ENCODE results near the gene GIPC3. TPM values are rescaled to one million over a fixed set of nuclear protein-coding genes. Genes with fewer than 3 reads are reported as not detected.
A peak's percentile ranks its signal among the peaks of the same experiment; 100 is the strongest.

Gene GIPC3
- total RNA-seq, 1 donor from 2014 or later: 1.2 TPM

GRCh38 chr19:3606174-3606689 is 21.0 kb downstream of the GIPC3 start:
- no peak for DNase-seq

DNA sequence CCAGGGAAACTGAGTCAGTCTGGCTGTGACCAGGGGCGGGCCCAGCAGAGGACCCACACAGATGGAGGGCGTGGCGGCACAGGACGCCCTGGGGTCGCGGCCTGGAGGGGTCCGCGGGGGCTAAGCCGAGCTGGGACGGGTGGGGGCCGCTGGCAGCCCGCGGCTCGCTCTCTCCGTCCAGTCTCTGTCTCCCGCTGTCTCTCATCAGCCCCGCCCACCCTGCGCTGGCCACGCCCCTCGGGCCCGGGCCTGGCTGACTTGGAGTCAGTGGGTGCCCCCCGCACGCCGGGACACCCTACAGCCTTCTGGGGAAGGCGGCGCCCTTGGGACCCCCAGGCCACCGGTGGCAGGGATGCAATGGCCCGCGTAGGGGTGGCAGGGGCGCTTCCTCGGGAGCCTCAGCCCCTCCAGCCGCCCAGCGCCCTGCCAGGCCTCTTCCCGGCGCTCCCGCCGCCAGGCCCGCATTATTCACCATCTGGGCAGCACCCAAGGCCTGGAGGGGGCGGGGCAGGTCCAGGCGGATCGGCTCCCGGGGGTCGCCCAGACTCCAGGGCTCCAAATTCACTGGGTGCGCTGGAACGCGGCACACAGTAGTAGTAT is 21.5 kb downstream of the GIPC3 start, which contains the start of gene TBXA2R:
Gene TBXA2R (minus strand): TSS at position 186 of the 600 bp plus-strand sequence. CDS start 6,241 bp downstream, outside the sequence.
- DNase-seq: peak; percentile 52

- DNase-seq: peak; percentile 46
These were observed 22.2 kb downstream of the GIPC3 start for GRCh38 chr19:3607303-3608078.

GRCh38 chr19:3608079-3608641 is 22.9 kb downstream of the GIPC3 start:
- no peak for DNase-seq

DNA sequence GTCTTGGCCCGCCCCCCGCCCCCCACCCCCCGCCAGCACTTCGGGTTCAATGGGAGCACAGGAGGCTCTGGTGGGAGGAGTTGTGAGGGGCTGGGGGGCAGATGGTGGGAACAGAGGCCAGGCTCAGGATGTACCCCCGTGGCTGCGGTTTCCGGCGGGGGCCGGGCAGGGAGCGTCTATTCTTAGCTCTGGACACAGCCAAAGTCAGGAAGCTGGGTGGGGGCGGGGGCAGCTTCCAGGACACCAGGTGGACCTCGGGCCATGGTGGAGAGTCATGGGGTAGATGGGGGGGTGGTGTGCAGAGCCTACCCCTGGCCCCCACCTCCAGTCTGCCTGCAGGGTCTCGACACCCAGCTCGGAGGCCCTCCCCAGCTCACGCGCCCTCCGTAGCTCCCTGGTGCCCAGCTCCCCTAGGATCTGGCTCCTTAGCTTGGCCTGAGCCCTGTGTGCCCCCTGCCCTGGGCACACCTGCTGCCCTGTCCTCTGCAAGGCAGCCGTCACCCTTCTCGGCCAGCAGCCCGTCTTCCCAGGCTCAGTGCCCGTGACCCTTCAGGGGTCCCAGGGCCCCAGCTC is 23.6 kb downstream of the GIPC3 start:
- DNase-seq: peak; percentile 66

DNA sequence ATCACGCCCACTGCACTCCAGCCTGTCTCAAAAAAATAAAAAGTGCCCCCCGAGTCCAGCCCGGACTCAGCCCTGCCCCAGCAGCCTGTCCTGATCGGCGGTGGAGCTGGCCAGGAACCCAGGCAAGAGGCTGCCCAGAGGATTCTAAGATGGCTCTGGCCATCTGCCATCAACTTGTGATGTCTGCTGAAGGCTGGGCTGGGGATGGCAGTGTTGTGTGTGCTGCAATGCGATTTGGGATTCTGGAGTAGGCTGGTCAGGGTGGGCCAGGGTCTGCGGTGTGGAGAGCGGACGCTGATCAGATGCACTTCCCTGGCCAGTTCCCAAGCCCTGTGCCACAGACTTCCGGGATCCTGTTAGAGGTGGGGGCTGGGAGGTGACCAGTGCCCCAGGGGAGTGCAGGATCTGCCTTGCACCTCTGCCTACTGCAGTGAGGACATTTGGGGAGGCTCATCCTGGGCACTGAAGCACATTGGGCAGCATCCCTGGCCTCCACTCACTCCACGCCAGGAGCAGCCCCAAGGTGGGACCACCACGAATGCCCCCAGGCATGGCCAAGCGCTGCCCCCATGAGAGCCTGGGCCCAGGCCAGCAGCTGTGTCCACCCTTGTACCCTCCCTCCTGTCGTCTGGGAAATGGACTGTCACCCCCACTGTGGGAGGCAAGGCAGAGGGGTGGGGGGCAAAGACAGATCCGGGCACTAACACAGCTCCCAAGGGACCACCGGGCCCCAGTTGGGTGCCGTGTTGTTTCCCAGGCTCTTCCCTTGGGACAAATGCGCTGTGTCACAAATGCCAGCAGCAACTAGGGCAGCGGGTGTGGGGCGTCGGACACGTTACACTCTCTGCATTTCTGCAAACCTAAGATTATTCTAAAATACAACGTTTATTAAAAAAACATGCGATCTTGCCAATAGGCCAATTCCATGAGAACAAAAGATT is 24.8 kb downstream of the GIPC3 start:
- DNase-seq: peak; percentile 31

- DNase-seq: no peak
These were observed 25.8 kb downstream of the GIPC3 start for GRCh38 chr19:3610745-3611717.

DNA sequence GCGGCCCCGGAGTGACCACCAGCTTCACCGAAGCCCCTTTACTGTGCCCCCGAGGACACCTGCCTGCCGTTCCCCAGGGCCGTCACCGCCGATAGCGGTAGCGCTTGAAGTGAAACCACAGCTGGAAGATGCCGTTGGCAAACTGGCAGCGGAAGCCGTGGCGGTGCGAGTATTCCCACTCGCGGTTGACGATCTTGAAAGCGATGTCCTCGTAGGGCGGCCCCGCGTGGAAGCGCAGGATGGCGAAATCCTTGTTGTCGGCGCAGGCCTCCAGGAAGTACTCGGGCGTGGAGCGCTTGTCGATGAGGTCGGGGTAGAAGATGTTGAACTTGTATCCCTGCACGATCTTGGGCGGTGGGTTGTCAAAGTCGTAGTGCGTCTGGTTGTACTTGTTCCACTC is 26.6 kb downstream of the GIPC3 start:
- no peak for DNase-seq

GRCh38 chr19:3612330-3612729 is 27.1 kb downstream of the GIPC3 start:
- DNase-seq: no peak

GRCh38 chr19:3612901-3613741 is 27.8 kb downstream of the GIPC3 start:
- DNase-seq: no peak

GRCh38 chr19:3613818-3614661 is 28.8 kb downstream of the GIPC3 start:
- DNase-seq: no peak

DNA sequence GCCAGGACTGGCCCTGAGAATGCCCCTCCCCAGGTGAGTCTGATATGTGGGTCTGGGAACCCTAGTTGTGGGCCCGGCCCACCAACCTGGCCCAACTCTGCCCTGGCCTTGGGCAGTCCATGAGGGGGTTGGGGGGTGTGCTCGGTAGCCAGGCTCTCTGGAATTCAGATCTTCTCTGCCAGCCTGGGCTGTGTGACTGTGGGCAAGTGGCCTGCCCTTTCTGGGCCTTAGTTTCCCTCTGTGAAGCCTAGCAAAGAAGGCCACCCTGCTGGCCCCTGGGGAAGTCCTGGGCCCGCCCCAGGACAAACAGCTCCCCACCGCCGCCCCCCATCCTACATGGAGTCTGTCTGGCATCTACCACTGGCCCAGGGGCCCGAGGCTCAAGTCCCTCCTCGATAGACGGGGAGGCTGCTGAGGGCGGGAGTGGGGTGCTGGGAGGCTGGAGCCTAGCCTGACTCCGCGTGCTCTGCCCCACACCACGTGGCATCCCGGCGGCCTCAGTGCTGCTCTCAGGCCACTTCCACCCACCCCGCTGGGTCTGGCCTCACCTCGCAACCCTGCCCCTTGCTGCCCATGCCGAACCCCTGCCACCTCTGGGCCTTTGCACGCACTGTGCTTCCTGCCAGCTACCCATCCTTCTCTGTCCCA is 29.7 kb downstream of the GIPC3 start:
- no peak for DNase-seq

DNA sequence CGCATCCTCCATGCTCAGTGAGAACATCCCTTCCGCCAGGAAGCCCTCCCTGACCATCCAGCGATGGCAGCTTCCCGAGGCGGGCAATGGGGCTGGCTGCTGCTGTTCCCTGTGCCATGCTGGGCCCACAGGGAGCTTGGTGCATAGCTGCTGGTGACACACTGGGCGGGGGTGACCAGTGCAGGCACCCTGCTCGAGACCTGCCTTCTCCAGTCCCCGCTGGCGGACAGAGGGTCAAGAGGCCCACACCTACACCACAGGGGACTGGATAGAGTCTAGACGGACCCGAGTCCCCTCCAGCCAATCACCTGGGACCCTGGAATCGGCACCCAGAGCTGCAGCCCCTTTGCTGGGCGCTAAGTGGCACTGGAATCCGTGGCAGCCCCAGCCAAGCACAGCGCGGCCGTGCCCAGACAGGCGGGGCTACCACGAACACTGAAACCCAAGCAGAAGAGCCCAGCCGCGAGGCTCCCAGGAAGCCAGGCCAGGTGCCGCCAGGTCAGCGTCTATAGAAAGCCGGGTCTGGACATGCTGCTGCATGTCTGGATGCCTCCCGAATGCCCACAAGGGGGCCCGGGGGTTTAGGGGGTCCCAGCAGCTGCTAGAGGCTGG is 30.4 kb downstream of the GIPC3 start:
- no peak for DNase-seq

- DNase-seq: no peak
These were observed 32.2 kb downstream of the GIPC3 start for GRCh38 chr19:3617463-3617862.

- DNase-seq: peak; percentile 72
These were observed 33.0 kb downstream of the GIPC3 start for GRCh38 chr19:3618144-3618810.

GRCh38 chr19:3618811-3619630 is 33.7 kb downstream of the GIPC3 start:
- no peak for DNase-seq

Data from dermis blood vessel endothelial cell (primary cell).